Activated T-cell treated with anti-CD3 and anti-CD28 coated beads for 48 hours (primary cell): Measurements from ENCODE around the gene RPH3AL.

Source experiments
- DNase-seq: peaks from one replicate; pipeline ENCODE4 v3.0.0-alpha.2; 2020; ENCODE audit warnings: low read depth

Gene RPH3AL, protein sequence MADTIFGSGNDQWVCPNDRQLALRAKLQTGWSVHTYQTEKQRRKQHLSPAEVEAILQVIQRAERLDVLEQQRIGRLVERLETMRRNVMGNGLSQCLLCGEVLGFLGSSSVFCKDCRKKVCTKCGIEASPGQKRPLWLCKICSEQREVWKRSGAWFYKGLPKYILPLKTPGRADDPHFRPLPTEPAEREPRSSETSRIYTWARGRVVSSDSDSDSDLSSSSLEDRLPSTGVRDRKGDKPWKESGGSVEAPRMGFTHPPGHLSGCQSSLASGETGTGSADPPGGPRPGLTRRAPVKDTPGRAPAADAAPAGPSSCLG

DNA sequence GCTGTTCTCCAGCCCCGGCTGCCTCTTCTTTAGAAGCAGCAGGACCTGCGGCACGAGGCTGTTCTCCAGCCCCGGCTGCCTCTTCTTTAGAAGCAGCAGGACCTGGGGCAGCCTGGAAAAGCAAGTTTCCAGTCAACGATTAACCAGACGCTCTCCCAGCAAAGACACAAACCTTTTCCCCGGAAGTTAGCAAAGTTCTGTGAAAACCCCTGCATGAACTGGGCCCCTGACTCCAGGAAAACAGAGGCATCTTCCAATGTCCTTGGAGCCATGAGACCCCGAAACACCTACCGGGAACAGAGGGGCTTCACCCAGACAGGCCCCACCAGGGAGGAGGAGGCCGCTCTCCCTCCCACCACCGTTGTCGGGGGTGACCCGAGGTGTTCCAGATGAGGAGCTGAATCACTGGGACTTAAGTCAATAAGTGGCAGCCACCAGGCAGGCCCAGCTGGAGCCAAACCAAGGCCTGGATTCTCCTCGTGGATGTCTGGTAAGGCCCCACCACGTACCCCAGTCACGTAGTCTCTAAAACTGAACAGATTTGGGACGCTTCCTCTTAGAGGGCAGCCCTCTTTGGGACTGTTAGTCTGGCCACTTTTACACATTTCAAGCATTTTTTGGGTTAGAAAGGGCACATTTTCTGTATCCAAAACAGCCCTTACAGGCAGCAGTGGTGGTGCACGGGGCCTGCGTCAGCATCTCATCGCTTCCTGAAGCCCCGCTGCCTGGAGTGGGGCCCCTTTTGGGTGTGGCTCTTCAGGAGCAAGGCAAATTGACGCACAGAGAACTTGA is at the start of gene RPH3AL:
RPH3AL (minus strand) TSS at position 387 of the 792 bp plus-strand sequence. CDS start 25,264 bp downstream, outside the sequence.
- DNase-seq = no peak

DNA sequence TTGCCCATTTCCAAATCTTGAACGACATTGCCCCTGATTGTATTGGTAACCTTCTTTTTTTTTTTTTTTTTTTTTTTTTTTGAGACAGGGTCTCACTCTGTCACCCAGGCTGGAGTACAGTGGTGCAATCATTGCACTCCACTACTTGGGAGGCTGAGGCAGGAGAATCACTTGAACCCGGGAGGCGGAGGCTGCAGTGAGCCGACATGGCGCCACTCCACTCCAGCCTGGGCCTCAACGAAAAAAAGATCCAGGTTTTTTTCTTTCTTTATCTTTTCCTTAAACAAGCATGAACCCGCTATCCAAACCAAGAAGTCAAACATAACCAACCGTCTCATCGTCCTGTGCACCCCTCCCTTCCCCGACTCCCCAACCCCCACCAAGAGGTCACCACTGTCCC is 47.6 kb upstream of the RPH3AL start:
- DNase-seq = no peak

DNA sequence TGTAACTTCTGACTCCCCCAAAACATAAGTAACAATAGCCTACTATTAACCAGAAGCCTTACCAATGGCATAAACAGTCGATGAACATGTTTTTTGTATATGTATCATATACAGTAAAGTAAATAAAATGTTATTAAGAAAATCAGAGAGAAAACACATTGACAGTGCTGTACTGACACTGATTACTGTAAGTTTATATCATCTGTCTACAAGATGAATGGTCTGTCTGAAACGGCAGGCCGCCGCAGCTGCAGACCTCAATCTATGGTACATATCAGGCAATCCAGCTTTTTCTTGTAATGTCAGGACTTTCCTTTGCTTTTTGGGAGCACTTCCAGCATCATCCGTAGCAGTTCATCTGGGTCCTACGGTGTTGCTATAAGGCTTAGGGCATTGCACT is 44.2 kb upstream of the RPH3AL start:
- DNase-seq = no peak

DNA sequence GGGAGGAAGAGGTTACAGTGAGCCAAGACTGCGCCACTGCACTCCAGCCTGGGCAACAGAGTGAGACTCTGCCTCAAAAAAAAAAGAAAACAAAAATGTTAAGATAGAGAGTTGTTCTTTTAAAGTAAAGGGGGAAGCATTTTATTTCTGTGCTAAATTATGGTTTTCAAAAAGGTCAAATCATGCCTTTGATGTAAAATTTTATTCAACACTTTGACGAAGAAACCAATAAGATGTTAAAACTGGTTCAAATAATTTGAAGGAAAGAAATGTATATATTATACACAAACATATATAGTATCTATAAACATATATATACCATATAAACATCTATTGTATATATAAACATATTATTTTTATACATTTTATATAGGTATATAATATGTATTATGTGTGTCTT is 43.4 kb upstream of the RPH3AL start:
- no peak for DNase-seq

DNA sequence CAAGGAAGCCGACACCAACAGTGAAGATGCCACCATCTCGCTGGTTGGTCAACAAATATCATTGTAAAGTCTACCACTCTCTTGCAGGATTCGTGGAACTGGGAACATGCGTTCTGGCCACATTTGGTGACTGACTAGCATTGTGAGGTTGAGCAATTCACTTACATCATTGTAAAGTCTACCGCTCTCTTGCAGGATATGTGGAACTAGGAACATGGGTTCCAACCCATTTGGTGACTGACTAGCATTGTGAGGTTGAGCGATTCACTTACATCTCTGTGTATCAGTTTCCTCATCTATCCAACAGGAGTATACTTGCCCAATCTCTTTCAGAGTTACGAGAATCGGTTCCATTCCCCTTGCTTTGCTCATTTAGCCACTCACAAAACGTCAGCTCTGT is 42.6 kb upstream of the RPH3AL start:
- DNase-seq = no peak

DNA sequence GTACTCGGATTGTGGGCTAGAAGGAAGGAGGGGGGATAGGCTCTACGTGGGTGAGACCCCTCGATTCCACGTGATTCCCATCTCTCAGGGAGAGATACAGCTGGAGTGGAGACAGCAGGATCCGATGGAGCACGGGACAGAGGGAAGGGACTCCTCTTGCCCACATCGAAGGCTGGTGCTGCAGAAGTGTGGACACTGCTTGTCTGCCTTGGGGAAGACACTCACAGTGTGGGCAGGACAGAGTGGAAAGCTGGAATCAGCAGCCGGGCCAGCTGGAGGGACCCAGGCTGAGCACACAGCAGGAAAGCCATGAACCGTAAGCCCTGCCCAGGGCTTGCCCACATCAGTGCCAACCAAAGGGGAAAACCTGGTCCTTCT is 42.1 kb upstream of the RPH3AL start:
- no peak for DNase-seq

DNA sequence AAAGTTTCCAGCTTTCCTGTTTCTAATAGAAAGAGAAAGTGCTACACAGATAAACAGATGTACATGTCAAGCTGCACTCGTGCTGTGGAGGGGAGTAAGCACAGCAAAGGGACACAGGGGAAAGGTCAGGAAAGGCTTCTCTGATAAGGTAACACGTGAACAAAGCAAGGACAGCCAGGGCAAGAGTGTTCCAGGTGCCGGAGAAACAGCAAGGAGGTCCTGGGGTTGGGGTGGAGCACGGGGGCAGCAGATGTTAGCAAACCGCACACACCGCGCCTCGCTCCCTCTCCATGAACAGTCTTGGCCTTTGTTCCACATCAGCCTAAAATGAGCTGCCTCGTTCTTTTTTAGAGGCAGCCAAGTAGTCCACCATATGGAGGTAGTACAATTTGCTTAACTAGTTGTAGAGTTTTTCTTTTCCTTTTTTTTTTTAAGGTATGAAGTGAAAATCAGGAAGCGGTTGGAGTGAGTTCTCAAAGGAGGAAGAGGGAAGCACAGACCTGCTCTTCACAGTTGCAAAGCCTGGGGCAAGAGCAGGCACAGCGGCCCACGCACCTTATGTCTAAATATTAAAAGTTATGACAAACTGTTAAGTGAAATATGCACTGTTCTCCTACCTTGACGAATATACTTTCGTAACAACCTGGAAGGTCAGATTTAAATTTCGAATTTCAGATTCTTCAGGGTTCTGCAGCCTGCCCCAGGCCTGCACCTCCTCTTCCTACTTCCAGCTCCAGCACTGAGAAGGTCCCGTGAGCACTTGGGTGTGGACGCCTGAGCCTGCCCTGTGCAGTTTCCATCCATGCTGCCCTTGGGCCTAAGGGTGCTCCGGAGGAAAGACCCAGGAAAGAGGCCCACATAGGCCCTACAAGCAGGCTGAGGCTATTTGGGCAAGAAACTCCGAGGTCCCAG is 41.5 kb upstream of the RPH3AL start:
- DNase-seq = no peak

DNA sequence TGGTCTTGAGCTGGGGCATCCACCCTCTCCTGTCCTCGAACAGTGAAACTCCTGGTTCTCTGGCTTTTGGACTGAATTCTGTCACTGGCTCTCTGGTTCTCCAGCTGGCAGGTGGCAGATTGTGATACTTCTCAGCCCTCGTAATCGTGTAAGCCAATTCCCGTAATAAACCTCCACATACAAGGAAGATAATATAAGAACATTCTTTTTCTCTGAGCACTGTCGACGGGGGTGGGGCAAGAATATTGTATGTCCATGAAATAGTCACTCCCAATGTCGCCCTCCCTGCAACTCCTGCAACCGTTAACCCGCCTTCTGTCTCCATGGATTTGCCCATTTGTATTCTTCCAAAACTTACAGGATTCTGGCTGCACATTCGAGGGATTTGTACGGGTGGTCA is 39.2 kb upstream of the RPH3AL start:
- DNase-seq = no peak

DNA sequence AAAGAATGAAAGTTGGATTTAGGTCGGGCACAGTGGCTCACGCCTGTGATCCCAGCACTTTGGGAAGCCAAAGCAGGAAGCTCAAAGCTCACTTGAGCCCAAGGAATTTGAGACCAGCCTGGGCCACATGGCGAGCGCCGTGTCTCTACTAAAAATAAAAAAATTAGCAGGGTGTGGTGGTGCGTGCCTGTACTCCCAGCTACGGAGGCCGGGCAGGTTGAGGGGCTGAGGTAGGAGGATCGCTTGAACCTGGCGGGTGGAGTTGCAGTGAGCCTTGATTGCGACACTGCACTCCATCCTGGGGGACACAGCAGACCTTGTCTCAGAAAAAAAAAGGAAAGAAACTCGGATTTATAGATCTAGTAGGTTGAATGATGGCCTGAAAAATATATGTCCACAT is 37.4 kb upstream of the RPH3AL start:
- no peak for DNase-seq

DNA sequence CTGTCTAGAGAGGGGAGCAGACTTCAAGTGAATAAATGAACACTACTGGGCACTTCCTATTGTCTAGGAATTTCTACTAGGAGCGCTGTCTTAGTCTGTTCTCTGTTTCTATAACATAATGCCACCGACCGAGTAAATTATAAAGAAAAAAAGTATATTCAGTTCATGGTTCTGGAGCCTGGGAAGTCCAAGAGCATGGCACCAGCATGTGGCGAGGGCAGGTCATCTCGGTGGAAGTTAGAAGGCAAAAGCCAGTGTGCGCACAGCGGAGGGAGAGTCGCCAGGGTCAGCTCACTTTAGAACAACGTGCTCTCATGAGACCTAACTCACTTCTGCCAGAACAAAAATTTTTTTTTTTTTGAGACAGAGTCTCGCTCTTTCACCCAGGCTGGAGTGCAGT is 35.5 kb upstream of the RPH3AL start:
- DNase-seq = no peak

DNA sequence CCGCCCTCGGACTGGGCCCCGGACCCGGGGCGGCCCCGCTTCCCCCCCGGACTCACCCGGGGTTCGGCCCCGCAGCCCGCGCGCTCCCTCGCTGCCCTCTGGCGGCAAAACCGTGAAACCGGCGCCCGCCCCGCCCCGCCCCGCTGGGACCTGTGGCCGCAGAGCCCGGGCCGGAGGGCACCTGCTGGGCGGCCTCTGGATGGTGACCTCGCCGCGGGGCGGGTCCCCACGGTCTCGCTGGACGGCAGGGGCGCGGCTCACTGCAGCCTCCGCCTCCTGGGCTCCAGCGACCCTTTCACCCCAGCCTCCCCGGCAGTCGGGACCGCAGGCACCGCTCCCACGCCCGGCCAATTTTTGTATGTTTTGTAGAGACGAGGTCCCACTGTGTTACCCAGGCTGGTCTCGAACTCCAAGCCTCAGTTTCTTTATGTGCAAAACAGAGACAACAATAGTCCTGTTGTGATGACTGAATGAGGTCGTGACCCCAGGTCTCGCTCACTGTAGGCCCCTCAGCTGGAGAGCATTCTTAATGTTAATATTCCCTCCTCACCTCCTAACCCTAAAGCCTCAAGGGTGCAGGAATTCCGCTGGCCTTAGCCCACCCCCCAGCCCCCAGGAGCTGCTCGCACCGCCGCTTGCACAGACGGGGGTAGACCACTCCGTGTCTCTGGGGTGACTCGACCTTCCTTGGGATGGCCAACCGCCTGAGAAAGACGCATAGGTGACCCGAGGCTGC is 33.7 kb upstream of the RPH3AL start:
- DNase-seq = peak; percentile 76

DNA sequence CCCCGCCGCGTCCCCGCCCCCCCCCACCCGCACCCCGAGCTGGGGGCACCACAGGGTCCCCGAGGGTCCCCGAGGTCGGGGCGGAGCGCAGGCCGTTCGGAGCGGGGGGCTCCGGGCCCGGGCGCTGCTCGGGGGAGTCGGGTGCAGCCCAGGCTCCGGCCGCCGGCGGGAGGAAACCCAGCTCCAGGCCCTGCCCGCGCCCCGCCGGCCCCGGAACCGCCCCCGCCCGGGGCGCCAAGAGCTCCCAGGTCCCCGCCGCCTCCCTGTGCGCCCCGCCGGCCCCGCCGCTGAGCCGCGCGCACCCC is 33.2 kb upstream of the RPH3AL start:
- no peak for DNase-seq

DNA sequence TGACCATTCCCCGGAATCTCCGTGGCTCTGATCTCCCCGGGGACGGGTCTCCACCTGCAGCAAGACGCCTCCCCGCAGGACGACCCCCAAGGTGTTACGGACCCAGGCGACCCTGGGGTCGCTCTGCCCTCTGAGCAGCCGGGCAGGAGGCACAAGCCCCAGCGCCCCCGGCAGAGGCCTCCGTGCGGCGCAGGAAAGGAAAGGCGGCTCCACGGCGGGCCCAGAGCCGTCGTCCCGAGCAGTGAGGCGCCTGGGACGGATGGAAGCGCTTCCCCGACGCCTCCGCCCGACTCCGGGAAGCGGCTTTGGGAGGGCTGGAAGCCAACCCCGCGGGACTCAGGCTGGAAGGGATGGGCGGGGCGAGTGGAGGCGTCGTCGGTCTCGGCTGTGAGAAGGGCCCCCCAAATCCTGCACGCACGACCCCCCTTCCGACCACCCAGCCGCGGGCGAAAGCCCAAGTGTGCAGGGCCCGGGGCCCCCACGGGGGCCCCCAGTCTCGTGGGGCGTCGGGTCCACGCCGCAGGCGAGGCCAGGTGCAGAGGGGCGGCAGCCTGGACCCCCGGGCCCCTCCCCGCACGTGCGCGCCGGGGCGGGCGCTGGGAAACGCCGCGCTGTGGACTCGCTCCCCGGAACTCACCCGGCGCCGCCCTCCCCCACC is 32.7 kb upstream of the RPH3AL start:
- peak; percentile 15 for DNase-seq

DNA sequence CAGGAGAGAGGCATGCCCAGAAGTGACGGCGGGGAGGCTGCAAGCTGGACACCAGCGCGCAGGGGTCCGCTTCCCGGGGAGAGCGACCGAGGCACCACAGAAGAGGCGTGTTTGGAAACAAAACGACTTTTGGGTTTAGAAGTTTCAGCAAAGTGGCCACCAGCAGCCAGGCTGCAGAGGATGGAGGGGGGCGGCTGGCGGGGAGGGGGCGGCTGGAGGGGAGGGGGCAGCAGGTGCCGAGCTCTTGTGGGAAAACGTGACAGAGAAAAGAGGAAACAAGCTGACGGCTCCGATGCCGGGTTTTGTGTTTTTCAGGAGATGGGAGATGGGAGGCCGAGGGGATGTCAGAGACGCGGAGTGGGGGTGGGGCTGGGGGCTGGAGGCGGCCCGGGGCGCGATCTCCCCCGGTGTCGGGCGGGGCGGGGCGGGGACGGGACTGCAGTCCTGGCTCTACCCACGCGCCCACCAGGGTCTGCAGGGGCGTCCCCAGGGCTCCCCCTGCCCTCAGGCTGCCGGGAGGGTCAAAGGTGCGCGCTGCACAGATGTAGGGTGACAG is 32.1 kb upstream of the RPH3AL start:
- no peak for DNase-seq

DNA sequence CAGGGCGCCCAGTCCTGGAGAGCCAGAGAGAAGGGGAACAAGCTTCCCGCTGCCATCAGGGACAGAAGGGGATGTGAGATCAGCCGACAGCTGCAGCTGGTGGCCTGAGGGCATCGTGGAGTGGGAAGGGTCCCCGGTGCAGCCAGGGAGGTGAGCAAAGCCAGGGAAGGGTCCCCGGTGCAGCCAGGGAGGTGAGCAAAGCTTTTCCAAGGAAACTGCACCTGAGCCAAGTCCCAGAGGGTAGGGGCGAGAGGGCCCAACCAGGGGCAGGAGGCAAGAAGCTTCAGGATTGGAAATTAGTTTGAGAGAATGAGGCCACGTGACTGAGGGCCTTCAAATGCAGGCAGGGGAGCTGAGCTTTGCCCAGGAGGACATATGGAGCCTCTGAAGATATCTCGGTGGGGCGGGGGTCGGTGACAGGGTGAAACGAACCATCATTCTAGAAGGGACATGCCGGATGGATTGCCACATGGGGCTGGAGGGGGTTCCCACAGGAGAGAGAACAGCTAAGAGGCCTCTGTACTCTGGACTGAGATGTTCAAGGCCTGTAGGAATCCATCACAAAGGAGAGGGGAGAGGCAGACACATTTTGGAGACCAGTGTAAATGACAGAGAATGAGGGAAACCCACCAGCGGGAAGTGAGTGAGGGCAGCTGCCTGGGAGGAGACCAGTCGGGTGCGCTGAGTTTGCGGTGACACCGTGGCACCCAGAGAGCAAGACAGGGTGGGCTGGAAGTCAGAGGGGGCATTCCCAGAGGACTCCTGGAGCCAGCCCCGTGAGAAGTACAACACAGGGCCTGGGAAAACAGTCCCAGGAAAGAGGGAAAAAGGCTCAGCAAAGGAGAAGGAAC is 31.4 kb upstream of the RPH3AL start:
- DNase-seq = no peak

DNA sequence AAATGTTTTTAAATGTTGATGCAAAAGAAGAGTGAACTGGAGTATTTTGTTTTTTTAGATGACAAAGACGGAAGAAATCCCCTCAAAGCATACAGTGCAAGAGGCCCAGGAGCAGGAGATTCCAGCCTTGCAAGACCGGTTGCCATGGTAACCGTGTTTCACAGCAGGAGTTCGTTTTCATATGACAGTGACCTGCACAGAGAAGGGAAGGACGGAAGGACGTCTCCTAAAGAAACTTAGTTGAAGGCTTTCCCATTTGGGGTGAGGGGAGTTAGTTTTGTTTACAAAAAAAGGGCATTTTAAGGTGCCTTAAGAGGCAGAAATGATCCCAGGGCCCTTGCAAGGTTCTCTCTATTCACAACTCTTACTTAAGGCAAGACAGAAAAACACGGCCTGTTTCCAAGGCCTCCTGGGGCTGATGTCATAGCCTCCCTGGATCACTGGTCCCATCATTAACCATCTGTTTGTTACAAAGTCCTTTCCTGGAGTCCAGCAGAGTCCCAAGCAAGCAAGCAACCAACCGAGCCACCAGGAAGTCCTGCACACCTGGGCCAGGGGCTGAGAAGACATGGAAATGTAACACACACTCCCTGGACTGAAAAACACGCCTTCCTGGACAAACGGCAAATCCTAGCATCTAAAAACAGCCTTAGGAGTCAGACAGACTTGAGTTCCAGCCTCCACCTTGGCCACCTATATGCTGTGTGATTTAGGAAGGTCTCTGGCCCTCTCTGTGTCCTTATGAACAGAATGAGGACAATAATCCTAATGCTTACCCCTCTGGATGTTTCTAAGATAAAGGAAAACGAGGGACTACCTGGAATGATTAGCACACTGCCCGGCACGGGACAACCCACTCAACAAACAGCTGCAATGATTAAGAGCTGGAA is 30.3 kb upstream of the RPH3AL start:
- DNase-seq = no peak

DNA sequence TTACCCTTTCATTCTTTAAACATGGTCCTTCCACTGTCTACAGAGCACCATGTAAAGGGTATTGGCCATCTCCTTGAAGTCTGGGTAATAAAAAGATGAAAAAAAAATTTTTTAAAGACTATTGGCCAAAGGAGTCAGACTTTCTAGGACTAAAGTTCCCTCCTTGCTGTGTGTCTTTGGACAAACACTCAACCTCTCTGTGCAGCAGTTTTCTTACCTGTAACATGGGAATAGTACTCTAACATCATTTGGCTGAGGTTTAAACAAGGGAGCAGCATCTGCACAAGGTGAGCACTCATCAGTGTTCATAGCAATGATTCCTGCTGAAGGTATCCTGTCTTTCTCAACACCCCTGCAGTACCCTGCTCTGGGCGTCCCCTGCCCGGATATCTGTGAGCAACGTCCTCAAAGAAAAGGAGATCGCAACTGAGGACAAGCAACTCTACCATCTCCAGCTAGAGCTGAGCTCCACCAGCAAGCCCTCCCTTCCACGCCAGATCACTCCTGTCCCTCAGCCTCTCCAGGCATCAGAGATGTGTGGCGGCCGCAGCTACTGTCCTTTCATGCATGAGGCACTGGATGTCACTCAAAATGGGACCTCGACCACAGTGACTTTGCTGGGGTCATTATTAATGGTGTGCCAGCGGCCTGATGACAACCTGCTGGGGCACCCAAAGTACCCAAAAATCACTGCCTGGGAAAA is 29.5 kb upstream of the RPH3AL start:
- DNase-seq = no peak

DNA sequence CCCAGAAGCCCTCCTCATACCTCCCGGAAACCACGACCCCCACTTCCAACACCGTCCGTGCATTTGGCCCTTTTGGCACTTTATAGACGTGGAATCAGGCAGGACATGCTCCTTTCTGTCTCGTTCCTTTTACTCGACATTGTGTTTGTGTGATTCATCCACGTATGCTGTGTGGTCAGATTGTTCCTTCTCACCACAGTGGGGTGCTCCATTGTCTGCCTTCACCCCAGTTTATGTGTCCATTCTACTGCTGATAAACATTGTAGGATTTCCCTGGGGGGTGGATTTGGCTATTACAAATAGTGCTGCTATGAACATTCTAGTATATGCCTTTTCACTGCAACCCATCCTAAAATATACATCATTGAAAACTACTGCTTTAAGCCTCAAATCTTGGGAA is 28.9 kb upstream of the RPH3AL start:
- no peak for DNase-seq
